Ovary (tissue), 3 donors: ENCODE results near the gene CASTOR1.

ENCODE experiments used
- EP300 ChIP-seq: sonication (generic); formaldehyde crosslinking; IDR thresholded peaks from one replicate; pipeline ENCODE4 v1.6.1; 2017; ENCODE audit warnings: antibody characterized with exemption
- TF ChIP-seq, protein P1 (sequence below), 3 donors: fragments of 450-650 bp in 2 of 3; fragments of 200-600 bp in 1 of 3; IDR thresholded peaks; one replicate each; pipeline versions ENCODE4 v1.5.1 to v1.8.0; 2016 to 2022; ENCODE audit warnings: antibody characterized with exemption in 3 of 3, mild to moderate bottlenecking in 1 of 3
- donor health status: DM: no; HTN: no; CAD: no.

DNA sequence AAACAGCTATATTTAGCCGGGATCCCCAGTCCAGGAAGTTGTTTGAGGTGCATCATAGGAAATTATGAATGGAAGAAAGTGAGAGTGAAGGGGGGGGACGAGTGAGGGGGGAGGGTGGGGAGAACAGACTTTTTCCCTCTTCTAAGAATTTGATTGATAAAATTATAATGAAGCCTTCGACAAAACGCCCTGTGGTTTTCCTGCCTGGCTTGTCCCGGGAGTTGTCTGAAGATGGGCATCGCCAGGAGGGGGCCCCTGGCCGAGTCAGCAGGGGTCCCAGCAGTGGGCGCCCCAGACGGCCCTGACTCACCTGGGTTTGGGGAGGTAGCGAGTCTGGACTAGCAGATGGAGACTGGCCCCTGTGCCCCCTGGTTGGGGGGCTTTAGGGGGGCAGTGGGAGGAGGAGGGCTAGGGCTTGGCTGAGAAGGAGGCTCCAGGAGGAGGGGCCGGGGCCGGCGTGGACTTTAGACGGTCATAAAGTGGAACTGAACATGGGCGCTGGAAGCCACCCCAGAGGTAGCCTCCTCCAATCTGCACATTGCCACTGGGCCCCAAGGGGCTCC lies 42.4 kb downstream of the CASTOR1 start:
- TF ChIP-seq, protein P1, sequence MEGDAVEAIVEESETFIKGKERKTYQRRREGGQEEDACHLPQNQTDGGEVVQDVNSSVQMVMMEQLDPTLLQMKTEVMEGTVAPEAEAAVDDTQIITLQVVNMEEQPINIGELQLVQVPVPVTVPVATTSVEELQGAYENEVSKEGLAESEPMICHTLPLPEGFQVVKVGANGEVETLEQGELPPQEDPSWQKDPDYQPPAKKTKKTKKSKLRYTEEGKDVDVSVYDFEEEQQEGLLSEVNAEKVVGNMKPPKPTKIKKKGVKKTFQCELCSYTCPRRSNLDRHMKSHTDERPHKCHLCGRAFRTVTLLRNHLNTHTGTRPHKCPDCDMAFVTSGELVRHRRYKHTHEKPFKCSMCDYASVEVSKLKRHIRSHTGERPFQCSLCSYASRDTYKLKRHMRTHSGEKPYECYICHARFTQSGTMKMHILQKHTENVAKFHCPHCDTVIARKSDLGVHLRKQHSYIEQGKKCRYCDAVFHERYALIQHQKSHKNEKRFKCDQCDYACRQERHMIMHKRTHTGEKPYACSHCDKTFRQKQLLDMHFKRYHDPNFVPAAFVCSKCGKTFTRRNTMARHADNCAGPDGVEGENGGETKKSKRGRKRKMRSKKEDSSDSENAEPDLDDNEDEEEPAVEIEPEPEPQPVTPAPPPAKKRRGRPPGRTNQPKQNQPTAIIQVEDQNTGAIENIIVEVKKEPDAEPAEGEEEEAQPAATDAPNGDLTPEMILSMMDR (IDR thresholded peaks at IDR 0.05) = no peak
- no peak for TF ChIP-seq EP300
